ENCODE data around the gene SORCS2. TPM values are rescaled to one million over a fixed set of nuclear protein-coding genes. Genes with fewer than 3 reads are reported as not detected.

The SORCS2 gene
- total RNA-seq, 4 donors from 2014 or later, result 1.1 to 2.5 (median 2.0) TPM

DNA sequence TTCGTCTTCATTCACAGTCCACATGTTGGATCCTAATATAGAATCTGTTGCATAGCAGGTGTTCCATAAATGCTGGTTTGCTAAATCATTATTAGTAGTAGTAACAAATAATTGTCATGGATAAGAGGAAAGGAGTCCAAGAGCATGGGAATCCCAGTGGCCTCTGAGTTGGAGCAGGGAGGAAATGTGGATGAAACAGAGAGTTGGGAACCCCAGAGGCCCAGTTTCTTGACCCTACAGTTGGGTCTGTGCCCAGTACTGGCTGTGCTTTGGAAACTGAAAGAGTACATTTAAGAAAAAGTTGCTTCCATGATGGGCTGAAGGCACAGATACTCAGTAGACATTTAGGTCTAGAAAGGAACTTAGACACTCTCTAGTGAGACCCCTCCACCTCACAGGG lies 391.8 kb downstream of the SORCS2 start:
- H3K4me3 ChIP-seq, result no peak overlapping the region
- peaks cover 0 to 6% (median 0%) of the 10 kb centered on the region in 4 donors for H3K27me3 ChIP-seq
- no peak for DNase-seq
- intact Hi-C loops (cut with DNase I), result no loop called here
- H3K9me3 ChIP-seq, result peaks cover 0 to 7% (median 5%) of the 10 kb centered on the region in 3 donors
- no peak overlapping the region for H3K27ac ChIP-seq
- TF ChIP-seq, protein P1, sequence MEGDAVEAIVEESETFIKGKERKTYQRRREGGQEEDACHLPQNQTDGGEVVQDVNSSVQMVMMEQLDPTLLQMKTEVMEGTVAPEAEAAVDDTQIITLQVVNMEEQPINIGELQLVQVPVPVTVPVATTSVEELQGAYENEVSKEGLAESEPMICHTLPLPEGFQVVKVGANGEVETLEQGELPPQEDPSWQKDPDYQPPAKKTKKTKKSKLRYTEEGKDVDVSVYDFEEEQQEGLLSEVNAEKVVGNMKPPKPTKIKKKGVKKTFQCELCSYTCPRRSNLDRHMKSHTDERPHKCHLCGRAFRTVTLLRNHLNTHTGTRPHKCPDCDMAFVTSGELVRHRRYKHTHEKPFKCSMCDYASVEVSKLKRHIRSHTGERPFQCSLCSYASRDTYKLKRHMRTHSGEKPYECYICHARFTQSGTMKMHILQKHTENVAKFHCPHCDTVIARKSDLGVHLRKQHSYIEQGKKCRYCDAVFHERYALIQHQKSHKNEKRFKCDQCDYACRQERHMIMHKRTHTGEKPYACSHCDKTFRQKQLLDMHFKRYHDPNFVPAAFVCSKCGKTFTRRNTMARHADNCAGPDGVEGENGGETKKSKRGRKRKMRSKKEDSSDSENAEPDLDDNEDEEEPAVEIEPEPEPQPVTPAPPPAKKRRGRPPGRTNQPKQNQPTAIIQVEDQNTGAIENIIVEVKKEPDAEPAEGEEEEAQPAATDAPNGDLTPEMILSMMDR (IDR thresholded peaks at IDR 0.05), result no peak
- TF ChIP-seq POLR2A (IDR thresholded peaks at IDR 0.05), result no peak
- H3K4me1 ChIP-seq, result no peaks in the 10 kb centered on the region
- WGBS, 2 donors, result 82 to 89% methylated on average over 1 of the region's 1 CpG
- no peaks in the 10 kb centered on the region for H3K36me3 ChIP-seq

DNA sequence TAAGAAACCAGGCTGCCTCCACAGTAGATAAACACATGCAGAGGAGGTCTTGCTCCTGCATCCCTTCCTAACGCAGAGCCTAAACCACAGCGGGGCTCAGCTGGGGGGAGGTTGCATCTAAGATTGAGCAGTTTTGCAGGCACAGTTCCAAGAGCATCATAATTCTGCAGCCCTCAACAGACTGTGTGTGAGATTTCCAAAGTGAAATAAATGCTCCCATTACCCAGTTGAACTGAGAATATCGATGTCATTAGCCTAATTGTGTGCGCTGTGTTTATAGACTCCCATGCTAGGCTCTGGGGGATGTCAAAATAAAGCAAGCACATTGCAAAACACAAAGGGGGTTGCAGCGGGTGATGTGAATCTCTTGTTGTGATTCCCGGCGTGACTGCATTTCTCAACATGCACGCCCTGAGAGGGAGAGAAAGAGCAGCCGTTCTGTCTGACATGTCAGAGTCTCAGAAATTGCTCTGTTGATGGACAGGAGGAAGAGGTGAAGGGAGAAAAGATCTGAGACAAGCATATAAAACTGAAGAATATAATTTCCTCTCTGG lies 392.3 kb downstream of the SORCS2 start:
- WGBS, 2 donors, result 80 to 82% methylated on average over 9 of the region's 9 CpGs
- Histone ChIP-seq H3K27me3 (peaks cover 0 to 10% (median 0%) of the 10 kb centered on the region in 4 donors), H3K36me3 (no peaks in the 10 kb centered on the region), H3K4me3 (no peak overlapping the region), H3K4me1 (no peaks in the 10 kb centered on the region), H3K9me3 (peaks cover 0 to 1% (median 0%) of the 10 kb centered on the region in 3 donors), H3K27ac (no peak overlapping the region)
- DNase-seq, result no peak
- intact Hi-C loops (cut with DNase I), result no loop called here
- TF ChIP-seq, protein P1 (IDR thresholded peaks at IDR 0.05), result no peak
- TF ChIP-seq POLR2A (IDR thresholded peaks at IDR 0.05), result no peak

DNA sequence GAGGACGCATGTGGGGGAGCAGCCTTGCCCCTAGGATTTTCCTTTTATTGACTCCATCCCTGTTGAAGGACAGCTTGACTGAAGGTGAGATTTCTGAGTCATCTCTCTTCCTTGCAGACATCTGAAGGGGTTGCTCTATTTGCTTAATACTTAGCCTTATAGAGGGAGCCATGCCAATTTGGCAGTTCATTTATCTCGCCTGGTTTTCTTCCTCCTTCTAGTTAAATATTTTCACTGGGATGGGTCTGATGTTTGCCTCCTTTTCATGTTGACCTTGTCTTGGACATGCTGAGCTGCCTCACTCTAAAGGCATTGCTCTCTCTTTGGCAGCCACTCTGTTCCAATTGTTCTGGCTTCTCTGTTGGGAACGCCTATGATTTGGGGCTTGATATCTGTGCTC lies 393.4 kb downstream of the SORCS2 start:
- TF ChIP-seq, protein P1 (IDR thresholded peaks at IDR 0.05), result no peak
- TF ChIP-seq POLR2A (IDR thresholded peaks at IDR 0.05), result no peak
- no peaks in the 10 kb centered on the region for H3K4me1 ChIP-seq
- intact Hi-C loops (cut with DNase I), result no loop called here
- no peak for DNase-seq
- peaks cover 0 to 18% (median 0%) of the 10 kb centered on the region in 4 donors for H3K27me3 ChIP-seq
- no peak overlapping the region for H3K27ac ChIP-seq
- no peaks in the 10 kb centered on the region for H3K9me3 ChIP-seq
- WGBS, 2 donors, result 29 to 39% methylated on average over 3 of the region's 3 CpGs
- H3K36me3 ChIP-seq, result no peaks in the 10 kb centered on the region
- H3K4me3 ChIP-seq, result no peak overlapping the region

DNA sequence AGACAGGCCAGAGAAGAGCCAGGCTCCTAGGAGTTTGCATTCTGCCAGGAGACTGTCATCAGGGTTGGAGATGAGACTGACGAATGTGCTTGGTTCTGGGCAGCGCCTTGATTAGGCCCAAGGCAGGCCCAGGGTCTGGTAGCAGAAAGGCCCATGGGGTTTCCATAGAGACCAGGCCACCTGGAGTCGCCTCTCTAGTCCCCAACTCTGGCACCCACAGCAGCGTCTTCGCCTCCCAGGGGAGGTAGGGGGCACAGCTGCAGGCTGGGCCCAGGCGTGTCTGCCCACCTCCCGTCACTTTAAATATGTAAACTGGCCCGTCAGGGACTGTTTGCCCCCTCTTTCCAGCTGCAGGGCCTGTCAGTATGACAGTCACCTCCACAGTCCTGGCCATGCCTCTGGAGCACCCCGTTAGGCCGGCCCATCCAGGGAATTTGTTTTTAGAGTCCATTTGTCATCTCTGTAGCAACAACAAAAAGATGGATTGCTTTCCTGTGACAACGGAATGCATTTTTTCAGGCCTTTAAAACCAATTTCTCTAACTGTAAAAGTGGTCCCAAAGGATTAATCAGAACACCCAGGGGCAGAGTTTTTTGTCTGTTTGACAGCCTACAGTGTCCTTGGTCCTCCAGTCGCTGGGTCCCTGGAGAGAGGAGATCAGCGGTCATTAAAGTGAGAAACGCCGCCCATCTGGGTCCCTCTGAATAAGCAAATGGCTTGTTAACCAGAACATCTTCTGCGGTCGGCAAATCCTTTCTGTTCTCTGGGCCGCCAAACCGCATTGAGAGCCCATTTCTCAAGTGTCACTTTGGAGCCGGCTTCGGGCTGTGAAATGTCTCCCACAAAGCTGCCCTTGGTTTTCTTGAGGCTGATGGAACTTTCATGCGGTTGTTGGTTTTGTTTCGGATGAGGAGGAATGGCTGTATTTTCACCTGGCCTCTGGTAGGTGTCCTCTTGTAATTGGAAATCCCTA lies 395.4 kb downstream of the SORCS2 start:
- intact Hi-C loops (cut with DNase I), result no loop called here
- Histone ChIP-seq H3K4me3 (no peak overlapping the region), H3K9me3 (no peaks in the 10 kb centered on the region), H3K36me3 (no peaks in the 10 kb centered on the region), H3K27me3 (peaks cover 0 to 25% (median 0%) of the 10 kb centered on the region in 4 donors), H3K27ac (no peak overlapping the region), H3K4me1 (no peaks in the 10 kb centered on the region)
- no peak for TF ChIP-seq POLR2A (IDR thresholded peaks at IDR 0.05)
- TF ChIP-seq, protein P1 (IDR thresholded peaks at IDR 0.05), result no peak
- no peak for DNase-seq
- WGBS, 2 donors, result 66 to 75% methylated on average over 16 to 19 of the region's 23 CpGs

DNA sequence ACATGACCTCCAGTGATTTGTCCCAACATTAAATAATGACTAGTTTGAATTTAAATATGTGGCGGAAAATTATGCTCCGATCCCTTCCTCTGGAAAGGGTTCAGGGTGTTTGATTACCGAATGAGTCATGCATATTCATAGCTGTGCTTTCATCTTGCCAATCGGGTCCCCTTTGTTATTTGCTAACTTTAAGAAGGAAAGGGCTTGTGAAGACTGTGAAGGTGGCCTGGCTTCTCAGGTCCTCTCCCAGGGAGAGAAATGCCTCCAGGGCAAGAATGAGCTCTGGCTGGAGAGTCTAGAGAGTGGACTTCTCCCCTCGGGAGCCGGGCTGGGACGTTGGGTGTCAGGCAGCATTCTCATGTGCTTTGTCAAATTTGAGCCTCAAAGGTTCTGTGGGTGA lies 397.9 kb downstream of the SORCS2 start:
- H3K27me3 ChIP-seq, result peaks cover 0 to 40% (median 0%) of the 10 kb centered on the region in 4 donors
- DNase-seq, result no peak
- WGBS, 2 donors, result 19 to 42% methylated on average over 4 to 7 of the region's 7 CpGs

More for the DNA sequence above, 397.9 kb downstream of the SORCS2 start:
- no peaks in the 10 kb centered on the region for H3K9me3 ChIP-seq
- no peaks in the 10 kb centered on the region for H3K4me1 ChIP-seq
- intact Hi-C loops (cut with DNase I), result no loop called here
- no peaks in the 10 kb centered on the region for H3K36me3 ChIP-seq
- TF ChIP-seq POLR2A (IDR thresholded peaks at IDR 0.05), result no peak
- TF ChIP-seq, protein P1 (IDR thresholded peaks at IDR 0.05), result no peak
- no peak overlapping the region for H3K4me3 ChIP-seq
- H3K27ac ChIP-seq, result no peak overlapping the region

Measured in esophagus squamous epithelium (tissue), 5 donors.